ENCODE measurements around the gene ICAM1. TPM values are rescaled to one million over a fixed set of nuclear protein-coding genes. Genes with fewer than 3 reads are reported as not detected.

Gene ICAM1
- total and polyA plus RNA-seq, 2 of the 13 experiments (the other 11 are each of a cell fraction or from before 2014, with no cell fraction given), result 37.9 to 98.4 TPM

DNA sequence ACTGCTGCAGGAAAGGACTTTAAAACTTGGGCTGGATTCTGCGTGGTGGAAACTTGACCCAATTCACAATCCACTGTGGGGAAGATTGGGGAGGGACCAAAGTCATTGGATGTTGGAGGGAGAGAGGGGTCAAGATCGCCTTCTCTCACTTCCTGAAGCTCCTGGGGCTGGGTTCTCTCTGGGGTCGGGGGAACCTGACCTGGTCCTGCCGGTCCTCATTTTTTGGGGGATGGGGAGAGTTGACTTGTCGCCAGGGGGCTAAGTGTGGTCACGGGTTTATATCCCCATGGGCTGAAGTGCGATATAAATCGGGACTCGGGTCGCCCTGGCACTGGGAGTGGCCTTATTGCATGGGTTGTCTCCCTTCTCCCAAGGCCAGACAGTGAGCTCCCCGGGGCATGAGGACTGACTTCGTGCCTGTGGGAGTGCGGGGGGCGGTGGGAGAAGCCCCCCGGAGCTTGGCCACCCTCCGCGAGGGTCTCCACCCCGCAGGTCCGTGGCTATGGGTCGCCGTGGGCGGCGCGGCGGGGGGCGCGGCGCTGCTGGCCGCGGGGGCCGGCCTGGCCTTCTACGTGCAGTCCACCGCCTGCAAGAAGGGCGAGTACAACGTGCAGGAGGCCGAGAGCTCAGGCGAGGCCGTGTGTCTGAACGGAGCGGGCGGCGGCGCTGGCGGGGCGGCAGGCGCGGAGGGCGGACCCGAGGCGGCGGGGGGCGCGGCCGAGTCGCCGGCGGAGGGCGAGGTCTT, 25.1 kb downstream of the ICAM1 start (continued):
- TF ChIP-seq, protein P1, sequence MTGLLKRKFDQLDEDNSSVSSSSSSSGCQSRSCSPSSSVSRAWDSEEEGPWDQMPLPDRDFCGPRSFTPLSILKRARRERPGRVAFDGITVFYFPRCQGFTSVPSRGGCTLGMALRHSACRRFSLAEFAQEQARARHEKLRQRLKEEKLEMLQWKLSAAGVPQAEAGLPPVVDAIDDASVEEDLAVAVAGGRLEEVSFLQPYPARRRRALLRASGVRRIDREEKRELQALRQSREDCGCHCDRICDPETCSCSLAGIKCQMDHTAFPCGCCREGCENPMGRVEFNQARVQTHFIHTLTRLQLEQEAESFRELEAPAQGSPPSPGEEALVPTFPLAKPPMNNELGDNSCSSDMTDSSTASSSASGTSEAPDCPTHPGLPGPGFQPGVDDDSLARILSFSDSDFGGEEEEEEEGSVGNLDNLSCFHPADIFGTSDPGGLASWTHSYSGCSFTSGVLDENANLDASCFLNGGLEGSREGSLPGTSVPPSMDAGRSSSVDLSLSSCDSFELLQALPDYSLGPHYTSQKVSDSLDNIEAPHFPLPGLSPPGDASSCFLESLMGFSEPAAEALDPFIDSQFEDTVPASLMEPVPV (CRISPR knock-in tag; IDR thresholded peaks at IDR 0.05), result no peak
- no peak for TF ChIP-seq HCFC1 (IDR thresholded peaks at IDR 0.05; ENCODE audit: low read depth, low read length)
- TF ChIP-seq ZNF703 (CRISPR knock-in tag; IDR thresholded peaks at IDR 0.05; ENCODE audit: borderline replicate concordance), result no peak
- TF ChIP-seq ZNF558 (CRISPR knock-in tag; IDR thresholded peaks at IDR 0.05; ENCODE audit: borderline replicate concordance), result peak; percentile 53; the same call in 1 of the 2 replicates
- TF ChIP-seq MTF2 (CRISPR knock-in tag; IDR thresholded peaks at IDR 0.05; ENCODE audit: borderline replicate concordance), result no peak
- TF ChIP-seq ZNF563 (CRISPR knock-in tag; IDR thresholded peaks at IDR 0.05), result peak; percentile 73; the same call in 1 of the 2 replicates
- peak; percentile 94; the same call in 1 of the 2 replicates for TF ChIP-seq ZNF616 (CRISPR knock-in tag; IDR thresholded peaks at IDR 0.05; ENCODE audit: low read depth)
- 0 out of 2 replicates have a peak, but pooled peaks have one; percentile 32 for TF ChIP-seq GLI4 (CRISPR knock-in tag; IDR thresholded peaks at IDR 0.05; ENCODE audit: borderline replicate concordance)
- TF ChIP-seq HNRNPL (IDR thresholded peaks at IDR 0.05; ENCODE audit: low read depth, low read length), result no peak
- no peak for TF ChIP-seq DMAP1 (CRISPR knock-in tag; IDR thresholded peaks at IDR 0.05)
- no peak for TF ChIP-seq ZNF343 (CRISPR knock-in tag; IDR thresholded peaks at IDR 0.05)
- TF ChIP-seq ZNF775 (CRISPR knock-in tag; IDR thresholded peaks at IDR 0.05; ENCODE audit: borderline replicate concordance), result no peak
- peak; percentile 70 for TF ChIP-seq ZSCAN21 (CRISPR knock-in tag; IDR thresholded peaks at IDR 0.05; ENCODE audit: borderline replicate concordance)
- no peak for TF ChIP-seq ZNF460 (CRISPR knock-in tag; IDR thresholded peaks at IDR 0.05; ENCODE audit: borderline replicate concordance)
- TF ChIP-seq, protein P2, sequence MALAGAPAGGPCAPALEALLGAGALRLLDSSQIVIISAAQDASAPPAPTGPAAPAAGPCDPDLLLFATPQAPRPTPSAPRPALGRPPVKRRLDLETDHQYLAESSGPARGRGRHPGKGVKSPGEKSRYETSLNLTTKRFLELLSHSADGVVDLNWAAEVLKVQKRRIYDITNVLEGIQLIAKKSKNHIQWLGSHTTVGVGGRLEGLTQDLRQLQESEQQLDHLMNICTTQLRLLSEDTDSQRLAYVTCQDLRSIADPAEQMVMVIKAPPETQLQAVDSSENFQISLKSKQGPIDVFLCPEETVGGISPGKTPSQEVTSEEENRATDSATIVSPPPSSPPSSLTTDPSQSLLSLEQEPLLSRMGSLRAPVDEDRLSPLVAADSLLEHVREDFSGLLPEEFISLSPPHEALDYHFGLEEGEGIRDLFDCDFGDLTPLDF (CRISPR knock-in tag; IDR thresholded peaks at IDR 0.05), result no peak
- TF ChIP-seq, protein P3, sequence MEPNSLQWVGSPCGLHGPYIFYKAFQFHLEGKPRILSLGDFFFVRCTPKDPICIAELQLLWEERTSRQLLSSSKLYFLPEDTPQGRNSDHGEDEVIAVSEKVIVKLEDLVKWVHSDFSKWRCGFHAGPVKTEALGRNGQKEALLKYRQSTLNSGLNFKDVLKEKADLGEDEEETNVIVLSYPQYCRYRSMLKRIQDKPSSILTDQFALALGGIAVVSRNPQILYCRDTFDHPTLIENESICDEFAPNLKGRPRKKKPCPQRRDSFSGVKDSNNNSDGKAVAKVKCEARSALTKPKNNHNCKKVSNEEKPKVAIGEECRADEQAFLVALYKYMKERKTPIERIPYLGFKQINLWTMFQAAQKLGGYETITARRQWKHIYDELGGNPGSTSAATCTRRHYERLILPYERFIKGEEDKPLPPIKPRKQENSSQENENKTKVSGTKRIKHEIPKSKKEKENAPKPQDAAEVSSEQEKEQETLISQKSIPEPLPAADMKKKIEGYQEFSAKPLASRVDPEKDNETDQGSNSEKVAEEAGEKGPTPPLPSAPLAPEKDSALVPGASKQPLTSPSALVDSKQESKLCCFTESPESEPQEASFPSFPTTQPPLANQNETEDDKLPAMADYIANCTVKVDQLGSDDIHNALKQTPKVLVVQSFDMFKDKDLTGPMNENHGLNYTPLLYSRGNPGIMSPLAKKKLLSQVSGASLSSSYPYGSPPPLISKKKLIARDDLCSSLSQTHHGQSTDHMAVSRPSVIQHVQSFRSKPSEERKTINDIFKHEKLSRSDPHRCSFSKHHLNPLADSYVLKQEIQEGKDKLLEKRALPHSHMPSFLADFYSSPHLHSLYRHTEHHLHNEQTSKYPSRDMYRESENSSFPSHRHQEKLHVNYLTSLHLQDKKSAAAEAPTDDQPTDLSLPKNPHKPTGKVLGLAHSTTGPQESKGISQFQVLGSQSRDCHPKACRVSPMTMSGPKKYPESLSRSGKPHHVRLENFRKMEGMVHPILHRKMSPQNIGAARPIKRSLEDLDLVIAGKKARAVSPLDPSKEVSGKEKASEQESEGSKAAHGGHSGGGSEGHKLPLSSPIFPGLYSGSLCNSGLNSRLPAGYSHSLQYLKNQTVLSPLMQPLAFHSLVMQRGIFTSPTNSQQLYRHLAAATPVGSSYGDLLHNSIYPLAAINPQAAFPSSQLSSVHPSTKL (CRISPR knock-in tag; IDR thresholded peaks at IDR 0.05), result no peak; the same call in 1 of the 2 replicates
- TF ChIP-seq CENPT (CRISPR knock-in tag; IDR thresholded peaks at IDR 0.05; ENCODE audit: low read depth), result no peak

All from HepG2 (cell line).